ENCODE measurements around the gene FUZ. TPM values are rescaled to one million over a fixed set of nuclear protein-coding genes. Genes with fewer than 3 reads are reported as not detected.

FUZ gene
- total and polyA plus RNA-seq, 2 experiments from 2014 or later = 19.5 to 20.4 TPM

- Histone ChIP-seq H3K36me3 (replicated peaks; ENCODE audit: insufficient read depth, low read depth) (no peaks in the 10 kb centered on the region), H2AFZ (no peak overlapping the region), H3K4me3 (no peak overlapping the region), H3K4me1 (ENCODE audit: insufficient read depth) (peaks cover 11% of the 10 kb centered on the region), H3K27me3 (no peaks in the 10 kb centered on the region), H3K9me2 (replicated peaks; ENCODE audit: insufficient read depth) (no peaks in the 10 kb centered on the region), H3K4me2 (no peak overlapping the region), H3K9me3 (ENCODE audit: low read depth) (no peaks in the 10 kb centered on the region), H4K20me1 (ENCODE audit: insufficient read depth, poor library complexity, severe bottlenecking) (peaks cover 14% of the 10 kb centered on the region), H3K79me2 (peaks cover 35% of the 10 kb centered on the region), H3K27ac (no peak overlapping the region)
- TF ChIP-seq, protein P1, sequence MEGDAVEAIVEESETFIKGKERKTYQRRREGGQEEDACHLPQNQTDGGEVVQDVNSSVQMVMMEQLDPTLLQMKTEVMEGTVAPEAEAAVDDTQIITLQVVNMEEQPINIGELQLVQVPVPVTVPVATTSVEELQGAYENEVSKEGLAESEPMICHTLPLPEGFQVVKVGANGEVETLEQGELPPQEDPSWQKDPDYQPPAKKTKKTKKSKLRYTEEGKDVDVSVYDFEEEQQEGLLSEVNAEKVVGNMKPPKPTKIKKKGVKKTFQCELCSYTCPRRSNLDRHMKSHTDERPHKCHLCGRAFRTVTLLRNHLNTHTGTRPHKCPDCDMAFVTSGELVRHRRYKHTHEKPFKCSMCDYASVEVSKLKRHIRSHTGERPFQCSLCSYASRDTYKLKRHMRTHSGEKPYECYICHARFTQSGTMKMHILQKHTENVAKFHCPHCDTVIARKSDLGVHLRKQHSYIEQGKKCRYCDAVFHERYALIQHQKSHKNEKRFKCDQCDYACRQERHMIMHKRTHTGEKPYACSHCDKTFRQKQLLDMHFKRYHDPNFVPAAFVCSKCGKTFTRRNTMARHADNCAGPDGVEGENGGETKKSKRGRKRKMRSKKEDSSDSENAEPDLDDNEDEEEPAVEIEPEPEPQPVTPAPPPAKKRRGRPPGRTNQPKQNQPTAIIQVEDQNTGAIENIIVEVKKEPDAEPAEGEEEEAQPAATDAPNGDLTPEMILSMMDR (IDR thresholded peaks at IDR 0.05; ENCODE audit: poor library complexity) = no peak
- TF ChIP-seq EZH2phosphoT487 (IDR thresholded peaks at IDR 0.05; ENCODE audit: low read depth, severe bottlenecking, unreplicated experiment) (no peak), EZH2 (IDR thresholded peaks at IDR 0.05; ENCODE audit: borderline replicate concordance) (no peak)
- DNase-seq (ENCODE audit: low spot score) = no peak
- WGBS (ENCODE audit: low lambda C conversion rate, missing lambda C conversion rate) = 94% methylated on average over 10 of the region's 10 CpGs
These were observed 34.9 kb upstream of the FUZ start for GRCh38 chr19:49847731-49848696.

DNA sequence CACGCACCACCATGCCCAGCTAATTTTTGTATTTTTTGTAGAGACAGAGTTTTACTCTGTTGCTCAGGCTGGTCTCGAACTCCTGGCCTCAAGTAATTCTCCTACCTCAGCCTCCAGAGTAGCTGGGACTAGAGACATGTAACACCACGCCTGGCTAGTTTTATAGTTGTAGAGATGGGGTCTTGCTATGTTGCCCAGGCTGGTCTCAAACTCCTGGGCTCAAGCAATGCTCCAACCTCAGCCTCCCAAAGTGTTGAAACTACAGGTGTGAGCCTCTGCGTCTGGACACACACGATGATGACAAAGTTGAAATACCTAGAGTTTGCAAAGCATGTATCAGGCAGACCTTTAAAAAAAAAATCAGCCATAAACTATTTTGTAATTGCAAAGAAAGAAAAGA lies 33.3 kb upstream of the FUZ start:
- H3K9me3 ChIP-seq (ENCODE audit: low read depth) = no peaks in the 10 kb centered on the region
- no peak overlapping the region for H3K27ac ChIP-seq
- peaks cover 19% of the 10 kb centered on the region for H3K79me2 ChIP-seq
- H3K4me2 ChIP-seq = no peak overlapping the region
- H2AFZ ChIP-seq = no peak overlapping the region
- no peak for DNase-seq (ENCODE audit: low spot score)
- no peaks in the 10 kb centered on the region for H3K36me3 ChIP-seq (replicated peaks; ENCODE audit: insufficient read depth, low read depth)
- H3K27me3 ChIP-seq = no peaks in the 10 kb centered on the region
- no peaks in the 10 kb centered on the region for H3K9me2 ChIP-seq (replicated peaks; ENCODE audit: insufficient read depth)
- no peak overlapping the region for H3K4me3 ChIP-seq
- WGBS (ENCODE audit: low lambda C conversion rate, missing lambda C conversion rate) = 95% methylated on average over 5 of the region's 5 CpGs
- H3K4me1 ChIP-seq (ENCODE audit: insufficient read depth) = no peaks in the 10 kb centered on the region
- no peak for TF ChIP-seq EZH2phosphoT487 (IDR thresholded peaks at IDR 0.05; ENCODE audit: low read depth, severe bottlenecking, unreplicated experiment)
- TF ChIP-seq, protein P1 (IDR thresholded peaks at IDR 0.05; ENCODE audit: poor library complexity) = no peak
- TF ChIP-seq EZH2 (IDR thresholded peaks at IDR 0.05; ENCODE audit: borderline replicate concordance) = no peak
- no peaks in the 10 kb centered on the region for H4K20me1 ChIP-seq (ENCODE audit: insufficient read depth, poor library complexity, severe bottlenecking)

- Histone ChIP-seq H2AFZ (no peak overlapping the region), H3K27ac (no peak overlapping the region)
- TF ChIP-seq EZH2 (IDR thresholded peaks at IDR 0.05; ENCODE audit: borderline replicate concordance) (no peak), EZH2phosphoT487 (IDR thresholded peaks at IDR 0.05; ENCODE audit: low read depth, severe bottlenecking, unreplicated experiment) (no peak)
- TF ChIP-seq, protein P1 (IDR thresholded peaks at IDR 0.05; ENCODE audit: poor library complexity) = no peak
These were observed 32.3 kb upstream of the FUZ start for GRCh38 chr19:49845414-49845813.

More at GRCh38 chr19:49845414-49845813, 32.3 kb upstream of the FUZ start:
- Histone ChIP-seq H3K4me2 (no peak overlapping the region), H3K36me3 (replicated peaks; ENCODE audit: insufficient read depth, low read depth) (no peaks in the 10 kb centered on the region), H3K79me2 (peaks cover 18% of the 10 kb centered on the region), H3K4me1 (ENCODE audit: insufficient read depth) (no peaks in the 10 kb centered on the region), H3K4me3 (no peak overlapping the region), H3K9me2 (replicated peaks; ENCODE audit: insufficient read depth) (no peaks in the 10 kb centered on the region), H3K9me3 (ENCODE audit: low read depth) (no peaks in the 10 kb centered on the region), H4K20me1 (ENCODE audit: insufficient read depth, poor library complexity, severe bottlenecking) (no peaks in the 10 kb centered on the region), H3K27me3 (no peaks in the 10 kb centered on the region)
- WGBS (ENCODE audit: low lambda C conversion rate, missing lambda C conversion rate) = 91% methylated on average over 3 of the region's 3 CpGs
- no peak for DNase-seq (ENCODE audit: low spot score)
